Transverse colon (tissue), 3 donors: ENCODE results near the gene KLHL29.

Source experiments
- CTCF ChIP-seq, 5 experiments: fragments of 200-600 bp in 3 of 5; fragments of 450-650 bp in 2 of 5; sonication (generic) in 3 of 5; IDR thresholded peaks; 1 replicate in 2 of 5; 2 replicates in 3 of 5; pipeline ENCODE4 v1.5.1; 2016 to 2017; ENCODE audit warnings: antibody characterized with exemption in 5 of 5, inconsistent platforms in 3 of 5, mild to moderate bottlenecking in 2 of 5, moderate library complexity in 1 of 5
- POLR2A ChIP-seq: fragments of 450-650 bp; IDR thresholded peaks from one replicate; pipeline ENCODE4 v1.6.1; 2016; ENCODE audit warnings: antibody characterized with exemption, mild to moderate bottlenecking, moderate library complexity

DNA sequence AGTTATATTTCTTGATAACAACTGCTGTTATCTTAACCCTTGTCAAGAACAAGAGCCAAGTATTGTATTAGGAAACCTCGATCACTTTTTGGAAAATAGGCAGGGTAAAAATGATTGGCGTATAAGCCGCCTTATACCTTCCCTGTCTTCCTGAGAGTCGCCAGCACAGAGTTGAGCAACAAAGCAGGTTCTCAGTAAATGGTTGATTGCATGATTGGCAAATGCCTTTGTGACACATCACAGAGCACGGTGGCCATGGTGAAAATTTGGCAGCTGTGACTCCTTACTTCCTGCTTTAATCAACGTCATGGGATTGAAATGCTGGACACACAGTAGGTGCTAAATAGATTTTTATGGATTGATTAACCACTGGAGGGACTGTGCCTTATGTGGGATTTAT, 3.9 kb upstream of the KLHL29 start:
- no peak for TF ChIP-seq POLR2A
- TF ChIP-seq CTCF (IDR thresholded peaks at IDR 0.05): no peak
